GM21619 (cell line): ENCODE results near the gene PTPRR.

Experiments
- ATAC-seq: cut with Tn5 transposase; IDR thresholded peaks from one replicate; pipeline ENCODE4 v1.9.1; 2021; ENCODE audit not compliant: unreplicated experiment

Gene PTPRR

DNA sequence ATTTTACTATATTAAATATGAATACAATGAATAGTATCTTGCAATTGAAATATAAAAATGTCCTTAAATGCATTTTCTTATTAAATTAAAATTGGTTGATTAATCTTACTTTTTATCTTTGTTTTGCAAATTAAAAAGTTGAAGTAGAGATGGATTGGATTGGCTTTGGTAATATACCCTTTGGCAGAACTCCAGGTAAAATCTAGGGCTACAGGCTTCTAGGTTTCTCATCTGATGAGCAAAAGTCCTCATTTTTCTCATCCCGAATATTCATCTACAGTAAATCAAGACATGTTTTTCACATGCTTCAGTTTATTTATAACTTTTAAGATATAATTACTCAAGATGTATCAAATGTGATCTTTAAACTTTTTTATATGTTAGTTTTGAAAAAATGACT lies 2.2 kb downstream of the PTPRR start:
- no peak for ATAC-seq

- ATAC-seq: no peak
These were observed 9.9 kb downstream of the PTPRR start for GRCh38 chr12:70910666-70911065.

DNA sequence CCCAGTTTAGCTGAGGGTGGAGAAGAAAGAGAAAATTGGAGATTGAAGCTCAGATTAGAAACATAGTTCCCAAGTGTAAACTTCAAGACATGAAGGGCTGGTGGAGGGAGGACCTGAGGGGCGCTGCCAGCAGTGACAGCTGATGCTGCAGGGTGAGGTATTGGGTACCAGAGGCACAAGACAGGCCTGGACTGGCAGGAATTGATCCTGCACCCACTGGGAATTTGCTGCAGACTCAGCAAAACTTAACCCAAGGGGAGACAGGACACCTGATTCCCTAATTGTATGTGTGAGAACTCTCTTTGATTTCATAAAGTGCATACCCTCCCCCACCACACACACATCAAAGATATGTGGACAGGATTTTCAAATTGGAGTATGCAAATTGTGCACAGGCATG lies 11.6 kb downstream of the PTPRR start:
- no peak for ATAC-seq

GRCh38 chr12:70907412-70907811 lies 13.1 kb downstream of the PTPRR start:
- no peak for ATAC-seq

DNA sequence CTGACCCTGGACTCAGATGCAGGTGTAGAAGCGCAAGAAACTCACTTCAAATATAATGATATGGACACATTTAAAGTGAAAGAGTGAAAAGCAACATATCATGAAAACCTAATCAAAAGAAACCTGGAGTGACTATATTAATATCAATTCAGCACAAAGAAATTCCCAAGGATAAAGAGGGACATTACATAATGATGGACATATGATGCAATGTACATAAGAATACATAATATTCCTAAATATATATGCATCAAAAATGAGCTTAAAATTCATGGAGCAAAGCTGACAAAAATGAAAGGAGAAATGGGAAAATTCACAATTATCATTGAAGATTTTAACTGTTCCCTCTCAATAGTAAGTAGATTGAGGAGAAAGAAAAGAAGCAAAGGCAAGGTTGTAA lies 24.6 kb downstream of the PTPRR start:
- ATAC-seq: no peak

DNA sequence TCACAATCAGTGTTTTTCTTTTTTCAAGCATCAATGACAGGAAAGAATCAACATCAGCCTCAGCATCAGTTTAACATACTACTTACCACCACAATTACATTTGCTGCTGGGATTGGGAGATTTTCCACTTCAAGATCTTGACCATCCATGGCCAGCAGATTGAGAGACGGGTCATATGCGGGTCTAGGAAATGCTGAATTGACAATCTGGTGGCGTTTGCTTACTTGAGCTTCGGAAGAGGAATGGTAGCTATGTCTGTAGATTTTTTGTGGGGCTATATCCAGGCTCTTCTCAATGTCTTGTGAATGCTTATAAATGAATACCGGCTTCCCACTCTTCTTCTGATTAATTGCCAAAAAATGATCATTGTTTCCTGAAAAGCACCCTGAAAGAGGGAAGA lies 27.9 kb downstream of the PTPRR start:
- no peak for ATAC-seq

GRCh38 chr12:70890895-70891832 lies 29.4 kb downstream of the PTPRR start:
- no peak for ATAC-seq

GRCh38 chr12:70885956-70886355 lies 34.6 kb downstream of the PTPRR start:
- ATAC-seq: no peak

GRCh38 chr12:70883855-70884254 lies 36.7 kb downstream of the PTPRR start:
- no peak for ATAC-seq

GRCh38 chr12:70880744-70881143 lies 39.8 kb downstream of the PTPRR start:
- ATAC-seq: no peak

- no peak for ATAC-seq
These were observed 43.6 kb downstream of the PTPRR start for GRCh38 chr12:70876952-70877351.

- no peak for ATAC-seq
These were observed 44.9 kb downstream of the PTPRR start for GRCh38 chr12:70875628-70876027.

- ATAC-seq: no peak
These were observed 65.5 kb downstream of the PTPRR start for GRCh38 chr12:70854881-70855568.

- ATAC-seq: no peak
These were observed 66.4 kb downstream of the PTPRR start for GRCh38 chr12:70854138-70854537.

DNA sequence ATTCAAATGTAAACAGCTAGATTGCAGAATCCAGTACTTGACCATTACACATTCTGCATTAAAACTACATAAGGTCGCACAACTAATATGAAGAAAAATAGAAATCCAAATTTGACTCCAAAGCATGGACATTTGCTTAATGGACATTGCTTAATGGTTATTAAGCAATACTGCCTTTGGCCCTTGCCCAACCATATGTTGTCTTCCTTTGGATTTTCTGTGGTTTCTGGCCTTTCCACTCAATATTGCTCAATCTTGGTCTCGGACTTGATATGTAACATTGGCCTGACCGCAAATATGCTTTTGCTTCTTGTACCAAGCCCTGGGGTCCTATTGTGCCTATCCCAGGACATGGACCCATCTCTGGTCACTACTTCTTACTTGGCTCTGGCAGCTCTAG lies 67.2 kb downstream of the PTPRR start:
- no peak for ATAC-seq

GRCh38 chr12:70852416-70853150 lies 68.0 kb downstream of the PTPRR start:
- no peak for ATAC-seq

- no peak for ATAC-seq
These were observed 71.1 kb downstream of the PTPRR start for GRCh38 chr12:70849265-70849960.

GRCh38 chr12:70847871-70848270 lies 72.7 kb downstream of the PTPRR start:
- no peak for ATAC-seq

- ATAC-seq: no peak
These were observed 75.3 kb downstream of the PTPRR start for GRCh38 chr12:70845268-70845667.

- ATAC-seq: no peak
These were observed 77.2 kb downstream of the PTPRR start for GRCh38 chr12:70843363-70843762.

DNA sequence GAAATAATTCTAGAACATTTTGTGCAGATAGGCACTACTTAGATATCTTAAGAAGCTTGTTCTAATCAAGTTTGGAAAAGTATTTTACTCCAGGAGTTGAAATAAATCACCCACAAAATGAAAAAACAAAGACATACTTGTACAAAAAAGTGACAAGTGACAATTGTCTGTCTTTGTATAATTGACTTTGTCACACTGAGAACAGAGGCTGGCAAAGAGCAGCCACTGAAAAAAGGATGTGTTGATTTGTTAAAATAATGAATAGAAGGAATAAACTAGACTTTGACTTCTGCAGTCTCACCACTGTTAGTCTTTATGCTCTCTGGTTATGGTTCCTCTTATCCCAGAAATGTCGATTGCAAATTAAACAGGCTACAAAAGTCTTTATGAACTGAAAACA lies 77.6 kb downstream of the PTPRR start:
- ATAC-seq: no peak
